LNCAP (cell line): Measurements from ENCODE around the gene MGST3.

Source experiments
- CTCF ChIP-seq: fragments of 450-650 bp; IDR thresholded peaks from 2 replicates; pipeline ENCODE4 v1.5.1; 2017; ENCODE audit warnings: mild to moderate bottlenecking

Gene MGST3

GRCh38 chr1:165632491-165632890 lies 1.5 kb downstream of the MGST3 start:
- TF ChIP-seq CTCF: no peak

- no peak for TF ChIP-seq CTCF
Measured at GRCh38 chr1:165633614-165634013, 2.6 kb downstream of the MGST3 start.

- no peak for TF ChIP-seq CTCF
Measured at GRCh38 chr1:165634154-165634921, 3.3 kb downstream of the MGST3 start.

GRCh38 chr1:165635329-165635728 lies 4.3 kb downstream of the MGST3 start:
- no peak for TF ChIP-seq CTCF

- TF ChIP-seq CTCF: no peak
Measured at GRCh38 chr1:165635823-165636222, 4.8 kb downstream of the MGST3 start.

GRCh38 chr1:165637427-165637826 lies 6.4 kb downstream of the MGST3 start:
- TF ChIP-seq CTCF: no peak

- TF ChIP-seq CTCF: no peak
Measured at GRCh38 chr1:165639821-165640623, 9.0 kb downstream of the MGST3 start.
